Activated naive CD4-positive, alpha-beta T cell treated with Interleukin-2 at 50 U/mL for 16 hours (primary cell): Measurements from ENCODE around the gene SEC61G.

Experiments used
- DNase-seq: peaks from one replicate; pipeline ENCODE4 v3.0.0-alpha.2; 2020

SEC61G gene

DNA sequence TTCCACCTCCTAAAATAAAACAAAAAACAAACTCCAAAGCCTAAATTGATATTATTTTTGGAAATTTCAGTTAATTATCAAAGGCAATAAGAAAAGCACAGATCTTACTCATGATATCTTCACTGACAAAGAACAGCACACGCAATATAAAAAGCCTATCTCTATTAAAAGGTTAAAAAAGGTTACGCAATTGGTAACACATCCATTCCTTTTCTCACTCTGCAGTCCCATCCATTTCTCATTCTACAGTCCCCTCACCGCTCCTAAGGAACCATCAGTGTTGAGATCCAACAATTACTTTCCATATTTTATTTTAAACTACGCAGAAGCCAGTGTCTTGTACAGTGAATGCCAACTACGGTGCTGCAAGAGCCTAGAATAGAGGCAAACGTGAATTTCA, 1.3 kb downstream of the SEC61G start:
- no peak for DNase-seq

DNA sequence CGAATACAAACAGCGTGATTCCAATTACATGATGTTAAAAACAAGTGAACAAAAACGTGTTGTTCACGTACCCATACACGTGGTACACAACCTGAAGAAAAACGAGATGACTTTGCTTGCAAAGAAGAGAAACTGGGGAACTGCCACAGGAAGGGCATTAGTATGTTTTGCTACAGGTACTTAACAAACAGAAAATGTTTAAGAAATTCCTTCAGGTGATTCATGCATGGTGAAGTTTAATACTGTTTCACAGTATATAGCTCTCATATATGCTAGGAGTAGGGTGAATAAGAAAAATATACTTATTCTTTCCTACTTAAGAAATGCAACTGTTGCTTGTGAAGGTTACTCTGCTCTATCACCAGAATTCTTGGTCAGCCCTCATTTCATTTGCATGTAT, 9.8 kb downstream of the SEC61G start:
- no peak for DNase-seq

DNA sequence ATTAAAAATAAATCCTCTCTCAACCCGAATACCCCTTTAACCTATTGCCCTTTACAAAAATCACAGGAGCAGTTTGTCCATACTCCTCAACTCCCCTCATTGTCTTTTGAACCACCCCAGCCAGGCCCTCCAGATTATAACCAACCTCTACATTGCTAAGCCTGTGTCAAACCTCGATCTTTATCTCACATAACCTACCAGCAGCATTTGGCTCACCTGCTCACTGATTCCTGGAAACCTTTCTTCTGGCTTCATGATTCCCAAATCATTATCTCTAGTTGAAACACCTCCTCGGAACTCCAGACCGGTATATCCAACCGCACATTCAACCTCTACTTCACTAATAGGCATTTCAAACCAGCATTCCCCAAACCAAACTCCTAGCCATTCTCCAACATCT, 11.8 kb downstream of the SEC61G start:
- DNase-seq, result no peak

DNA sequence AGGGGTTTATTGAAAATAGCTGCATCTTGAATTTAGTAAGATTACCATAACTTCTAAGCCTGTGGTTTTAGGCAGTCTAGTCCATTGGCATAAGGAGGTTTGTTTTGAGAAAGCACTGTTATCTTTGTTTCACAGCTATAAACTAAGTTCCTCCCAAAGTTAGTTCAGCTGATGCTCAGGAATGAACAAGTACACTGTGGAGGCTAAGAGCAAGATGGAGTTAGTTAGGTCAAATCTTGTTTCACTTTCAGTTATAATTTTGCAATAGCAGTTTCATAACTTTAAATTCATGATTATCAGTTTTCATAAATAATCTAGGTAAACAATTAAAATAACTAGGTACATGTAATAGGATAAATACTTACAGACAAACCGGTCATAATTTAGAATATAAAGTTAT, 15.4 kb downstream of the SEC61G start:
- DNase-seq, result no peak

DNA sequence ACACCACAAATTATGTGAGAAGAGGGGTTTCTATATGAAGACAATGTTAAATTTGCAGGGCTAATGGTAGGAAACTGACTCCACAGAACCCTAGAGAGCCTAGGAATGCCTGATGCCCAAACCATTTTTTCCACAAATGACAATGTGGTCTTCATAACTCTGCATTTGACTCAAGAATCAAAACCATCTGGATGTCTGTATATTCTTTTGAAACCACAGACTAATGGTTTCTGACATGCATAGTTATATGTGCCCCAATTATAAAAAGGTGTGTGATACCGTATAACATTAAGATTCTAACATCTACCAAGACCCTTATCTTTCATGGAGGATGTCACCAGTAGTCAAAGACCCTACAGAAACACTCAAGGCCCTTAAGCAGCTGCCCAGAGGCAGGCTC, 20.3 kb downstream of the SEC61G start:
- DNase-seq, result no peak

DNA sequence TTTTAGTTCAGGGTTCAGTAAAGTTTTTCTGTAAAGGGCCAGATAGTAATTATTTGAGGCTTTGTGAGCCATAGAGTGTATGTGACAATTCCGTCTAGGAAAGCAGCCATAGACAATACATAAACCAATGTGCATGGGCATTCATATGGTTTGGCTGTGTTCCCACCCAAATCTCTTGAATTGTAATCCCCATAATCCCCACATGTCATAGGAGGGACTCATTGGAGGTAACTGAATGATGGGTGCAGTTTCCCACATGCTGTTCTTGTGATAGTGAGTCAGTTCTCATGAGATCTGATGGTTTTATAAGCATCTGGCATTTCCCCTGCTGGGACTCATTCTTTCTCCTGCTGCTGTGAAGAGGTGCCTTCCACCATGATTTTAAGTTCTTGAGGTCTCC, 29.9 kb downstream of the SEC61G start:
- no peak for DNase-seq

DNA sequence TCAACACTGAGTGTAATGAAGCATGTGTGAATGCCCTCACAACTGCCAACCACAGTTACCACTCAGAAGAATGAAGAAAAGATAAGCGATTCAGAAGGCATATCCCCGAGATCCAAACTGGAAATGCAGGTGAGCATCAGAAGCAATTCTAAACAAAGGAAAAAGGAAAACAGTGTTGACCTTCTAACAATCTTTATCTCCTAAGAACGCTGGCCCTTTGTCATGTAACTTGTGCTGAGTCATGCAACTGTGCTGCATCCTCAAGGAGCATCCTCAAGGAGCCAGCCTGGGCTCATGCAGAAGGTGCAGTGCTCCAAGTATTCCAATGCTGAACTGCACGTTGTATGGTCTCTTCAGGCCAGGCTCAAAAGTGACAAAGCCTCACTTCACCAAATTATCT, 30.6 kb downstream of the SEC61G start:
- DNase-seq, result no peak

DNA sequence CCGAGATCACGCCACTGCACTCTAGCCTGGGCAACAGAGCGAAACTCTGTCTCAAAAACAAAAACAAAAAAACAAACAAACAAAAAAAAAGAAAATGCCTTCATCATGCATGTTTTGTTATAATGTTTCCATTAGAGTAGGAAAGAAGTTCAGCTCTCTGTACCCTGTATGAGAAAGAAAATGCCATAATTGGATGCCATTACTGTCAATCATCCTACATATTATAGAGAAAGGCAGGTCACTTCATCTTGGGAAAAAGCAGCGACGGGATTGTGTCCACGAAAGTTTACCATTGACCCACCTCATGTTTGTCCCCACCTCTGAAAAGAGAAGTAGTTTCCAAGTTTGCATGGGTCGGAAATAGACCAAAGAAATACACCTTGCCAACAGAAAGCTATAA, 33.8 kb downstream of the SEC61G start:
- DNase-seq, result no peak

DNA sequence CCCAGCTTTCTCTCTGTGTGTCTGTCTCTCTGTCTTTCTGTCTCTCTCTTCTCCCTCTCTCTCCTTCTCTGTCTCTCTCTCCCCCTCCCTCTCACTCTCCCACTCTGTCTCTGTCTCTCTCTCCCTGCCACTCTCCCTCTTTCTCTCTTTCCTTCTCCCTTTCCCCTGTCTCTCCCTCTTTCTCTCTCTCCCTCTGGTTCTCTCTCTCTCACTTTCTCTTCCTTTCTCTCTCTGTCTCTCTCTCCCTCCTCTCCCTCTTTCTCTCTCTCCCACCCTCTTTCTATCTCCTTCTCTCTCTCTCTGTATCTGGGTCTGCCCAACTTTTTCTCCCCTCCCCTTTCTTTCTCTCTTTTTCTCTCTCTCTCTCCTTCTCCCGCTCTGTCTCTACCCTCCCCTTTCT, 36.5 kb downstream of the SEC61G start:
- no peak for DNase-seq

DNA sequence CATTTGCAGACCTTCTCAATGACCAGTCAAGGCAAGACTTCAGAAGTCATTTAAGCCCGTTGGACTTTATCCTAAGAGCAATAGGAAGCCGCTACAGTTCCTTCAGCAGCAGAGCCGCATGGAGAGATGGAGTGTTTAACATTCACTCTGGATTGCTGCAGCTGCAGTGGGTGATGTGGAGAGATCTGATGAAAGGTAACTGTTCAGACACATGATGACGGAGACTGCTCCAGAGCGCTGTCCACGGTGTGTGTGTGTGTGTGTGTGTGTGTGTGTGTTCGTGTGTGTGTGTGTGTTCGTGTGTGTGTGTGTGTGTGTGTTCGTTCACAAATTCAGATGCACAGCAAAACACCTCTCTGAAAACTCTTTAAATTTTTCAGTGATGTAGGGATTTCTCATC, 37.0 kb downstream of the SEC61G start:
- no peak for DNase-seq

DNA sequence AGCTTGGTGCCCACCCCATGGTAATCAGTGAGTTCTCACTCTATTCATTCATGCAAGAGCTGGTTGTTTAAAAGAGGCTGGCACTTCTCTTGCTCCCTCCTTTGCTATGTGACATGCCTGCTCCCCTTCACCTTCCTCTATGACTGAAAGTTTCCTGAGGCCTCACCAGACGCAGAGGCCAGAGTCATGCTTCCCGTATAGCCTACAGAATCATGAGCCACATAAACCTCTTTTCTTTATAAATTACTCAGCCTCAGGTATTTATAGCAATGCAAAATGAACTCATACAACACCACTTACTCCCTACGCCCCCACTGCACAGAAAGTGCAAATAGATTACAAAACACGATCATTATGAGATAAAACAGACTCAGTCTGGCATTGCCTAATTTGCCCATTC, 39.0 kb downstream of the SEC61G start:
- DNase-seq, result no peak

DNA sequence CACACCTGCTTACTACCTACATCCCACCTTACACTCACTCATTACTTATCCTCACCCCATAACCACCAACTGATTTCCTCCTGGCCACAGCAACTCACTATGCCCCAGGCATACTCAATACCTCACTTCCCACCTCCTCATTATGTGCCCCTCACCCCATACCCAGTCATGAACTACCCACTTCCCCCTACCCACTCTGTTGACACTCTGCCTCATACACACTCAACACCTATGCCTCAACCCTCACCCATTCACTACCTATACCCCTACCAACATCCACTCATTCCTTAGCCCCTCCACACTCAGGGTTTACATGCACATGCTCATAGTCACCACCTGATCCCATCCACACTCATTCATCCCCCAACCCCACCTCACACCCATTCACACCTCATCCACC, 39.6 kb downstream of the SEC61G start:
- no peak for DNase-seq

DNA sequence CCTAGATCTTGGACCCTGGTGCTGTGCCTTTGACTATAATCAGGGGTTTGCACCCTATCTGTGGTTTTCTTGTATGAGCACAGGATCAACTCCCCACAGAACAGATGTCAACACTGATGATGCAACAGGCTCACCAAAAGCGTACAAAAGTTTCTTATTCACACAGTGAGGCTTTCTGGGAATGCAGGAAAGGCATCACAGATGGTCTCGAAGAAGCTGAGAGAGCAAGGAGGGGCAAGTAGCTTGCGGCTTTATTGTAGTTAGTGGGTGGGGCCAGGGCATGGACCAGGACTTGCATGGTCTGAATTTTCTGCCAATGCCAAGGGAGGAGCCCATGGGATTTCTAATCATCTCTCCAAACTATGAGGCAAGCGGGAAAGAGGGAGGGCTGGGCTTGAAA, 46.2 kb downstream of the SEC61G start:
- no peak for DNase-seq

DNA sequence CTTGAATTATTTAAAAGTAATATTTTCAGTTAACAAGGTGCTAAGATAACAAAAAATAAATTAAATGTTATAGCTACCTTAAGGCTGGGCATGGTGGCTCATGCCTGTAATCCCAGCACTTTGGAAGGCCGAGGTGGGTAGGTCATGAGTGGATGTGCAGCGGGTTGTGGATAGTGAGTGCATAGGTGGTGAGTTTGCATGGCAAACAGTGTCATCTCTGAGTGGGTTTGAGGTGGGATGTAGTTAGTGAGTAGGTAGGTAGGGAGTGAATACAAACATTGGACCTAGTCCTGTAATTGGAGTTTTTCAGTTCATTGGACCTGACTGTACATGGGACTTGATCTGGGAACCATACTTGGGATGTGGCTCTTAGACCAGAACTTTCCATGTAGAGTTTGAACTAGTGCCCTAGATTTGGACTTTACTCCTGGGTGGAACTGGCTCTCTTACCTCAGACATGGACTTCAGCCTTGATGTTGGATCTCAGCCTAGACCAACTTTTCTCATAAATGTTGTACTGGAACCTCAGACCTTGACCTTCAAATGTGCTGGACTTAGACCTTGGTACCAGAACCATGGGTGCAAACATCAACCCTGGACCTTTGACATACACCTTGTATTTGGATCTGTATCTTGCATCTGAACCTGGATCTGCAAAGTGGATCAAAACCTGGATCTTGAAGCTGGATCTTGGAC, 47.0 kb downstream of the SEC61G start:
- DNase-seq, result no peak

DNA sequence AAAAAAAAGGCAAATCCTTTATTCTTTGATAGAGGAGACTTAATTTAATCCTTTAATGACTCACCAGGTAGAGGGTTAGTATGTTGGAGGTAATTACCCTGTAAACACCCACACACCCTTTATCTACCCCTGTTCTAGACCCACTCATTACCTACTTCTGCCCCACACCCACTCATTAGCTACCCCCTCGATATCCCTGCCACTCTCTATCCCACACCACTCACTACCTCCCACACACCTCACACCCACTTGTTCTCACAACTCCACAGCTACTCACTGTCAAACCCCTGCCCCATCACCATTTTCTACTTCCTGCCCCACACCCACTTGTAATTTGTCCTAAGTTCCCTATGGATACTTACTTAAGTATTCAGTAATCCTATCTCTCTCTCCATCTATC, 49.7 kb downstream of the SEC61G start:
- no peak for DNase-seq

DNA sequence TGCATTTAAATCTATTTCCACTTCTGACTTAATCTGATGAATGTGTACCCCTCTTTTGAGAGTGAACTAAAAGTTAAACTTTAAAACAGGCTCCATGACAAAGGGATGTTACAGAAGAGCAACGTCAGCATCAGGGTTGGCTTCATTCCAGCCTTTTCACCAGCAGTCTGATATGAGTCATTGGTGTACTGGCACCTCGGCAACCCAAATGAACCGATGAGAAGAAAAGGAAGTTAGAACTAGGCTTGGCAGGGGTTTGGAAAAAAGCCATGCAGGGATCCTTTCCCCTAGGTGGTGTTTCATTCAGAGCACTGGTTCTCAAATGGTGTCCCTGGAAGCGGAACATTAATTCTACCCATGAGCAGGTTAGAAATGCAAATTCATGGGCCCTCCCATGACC, 53.6 kb downstream of the SEC61G start:
- no peak for DNase-seq

DNA sequence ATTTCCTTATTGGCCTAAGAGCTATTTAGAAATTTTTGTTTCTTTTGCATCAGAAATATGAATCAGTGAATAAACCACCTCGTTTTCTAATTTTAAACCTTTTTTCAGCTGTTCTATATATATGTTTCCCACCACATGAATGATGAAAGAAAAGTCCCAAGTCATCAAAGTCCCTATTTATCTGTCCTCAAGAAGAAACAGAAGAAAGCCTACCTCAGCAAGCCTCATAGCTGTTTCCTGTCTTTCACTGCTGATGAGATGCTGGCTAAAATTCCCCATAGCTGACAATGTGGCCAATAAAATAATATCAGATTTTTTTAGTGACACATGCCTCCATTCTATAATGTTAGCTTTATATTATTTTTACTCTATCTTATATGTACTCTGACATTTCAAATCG, 54.2 kb downstream of the SEC61G start:
- DNase-seq, result no peak
